GM23338 (cell line): ENCODE measurements around the gene GSTM2. TPM values are rescaled to one million over a fixed set of nuclear protein-coding genes. Genes with fewer than 3 reads are reported as not detected.

Experiments
- ATAC-seq: fragments of 200-7000 bp; cut with Tn5 transposase; 3 replicates; pipeline ENCODE4 v1.9.1; 2020
- DNase-seq: peaks from one replicate; pipeline ENCODE4 v3.0.0-alpha.2; 2015; ENCODE audit warnings: low spot score
- H2AFZ ChIP-seq: fragments of 200-600 bp; sonication (generic); 2 replicates; pipeline ENCODE4 v1.8.0; 2016; ENCODE audit warnings: antibody characterized with exemption, mild to moderate bottlenecking, moderate library complexity
- H3F3A ChIP-seq: fragments of 200-600 bp; sonication (generic); replicated peaks from 2 replicates; pipeline ENCODE4 v1.8.0; 2017; ENCODE audit warnings: antibody characterized with exemption, mixed run types, low read depth
- H3K27ac ChIP-seq: fragments of 200-600 bp; sonication (generic); 2 replicates; pipeline ENCODE4 v1.6.1; 2016; ENCODE audit warnings: low read depth
- H3K27me3 ChIP-seq: fragments of 200-600 bp; sonication (generic); 2 replicates; pipeline ENCODE4 v1.8.0; 2016; ENCODE audit warnings: mild to moderate bottlenecking, mixed run types, moderate library complexity; ENCODE audit not compliant: insufficient read depth
- H3K36me3 ChIP-seq: fragments of 200-600 bp; sonication (generic); 2 replicates; pipeline ENCODE4 v1.8.0; 2016; ENCODE audit warnings: mild to moderate bottlenecking; ENCODE audit not compliant: insufficient read depth
- H3K4me1 ChIP-seq: fragments of 200-600 bp; sonication (generic); 2 replicates; pipeline ENCODE4 v1.8.0; 2016; ENCODE audit warnings: mild to moderate bottlenecking, moderate library complexity; ENCODE audit not compliant: insufficient read depth
- H3K4me2 ChIP-seq: fragments of 200-600 bp; sonication (generic); 2 replicates; pipeline ENCODE4 v1.7.1; 2017; ENCODE audit warnings: mixed run types
- H3K4me3 ChIP-seq: fragments of 200-600 bp; sonication (generic); 2 replicates; pipeline ENCODE4 v1.6.1; 2016; ENCODE audit warnings: mixed run types
- H3K79me2 ChIP-seq: fragments of 200-600 bp; sonication (generic); replicated peaks from 2 replicates; pipeline ENCODE4 v1.8.0; 2017; ENCODE audit warnings: mild to moderate bottlenecking; ENCODE audit not compliant: insufficient read depth
- H3K9me2 ChIP-seq: fragments of 200-600 bp; sonication (generic); 2 replicates; pipeline ENCODE4 v1.8.0; 2017; ENCODE audit not compliant: insufficient read depth
- H4K20me1 ChIP-seq: fragments of 200-600 bp; sonication (generic); replicated peaks from 2 replicates; pipeline ENCODE4 v1.8.0; 2017; ENCODE audit warnings: mild to moderate bottlenecking; ENCODE audit not compliant: insufficient read depth
- H3K27ac Mint-ChIP-seq: 2 replicates; pipeline ENCODE4 v1.8.0; 2020; ENCODE audit warnings: inconsistent platforms, mild to moderate bottlenecking, moderate library complexity, mixed read lengths
- H3K27me3 Mint-ChIP-seq: 3 replicates; pipeline ENCODE4 v1.8.0; 2022; ENCODE audit warnings: low read depth, mild to moderate bottlenecking, moderate library complexity, mixed read lengths, inconsistent platforms; ENCODE audit not compliant: insufficient read depth, poor library complexity
- H3K36me3 Mint-ChIP-seq: 3 replicates; pipeline ENCODE4 v1.8.0; 2021; ENCODE audit warnings: low read depth, mild to moderate bottlenecking, inconsistent platforms, moderate library complexity, mixed read lengths
- H3K4me1 Mint-ChIP-seq: 3 replicates; pipeline ENCODE4 v1.8.0; 2020; ENCODE audit warnings: mild to moderate bottlenecking, inconsistent platforms, mixed read lengths
- H3K4me3 Mint-ChIP-seq: 3 replicates; pipeline ENCODE4 v1.8.0; 2021; ENCODE audit warnings: moderate library complexity, mild to moderate bottlenecking, inconsistent platforms, mixed read lengths
- H3K9me3 Mint-ChIP-seq: 3 replicates; pipeline ENCODE4 v1.8.0; 2020; ENCODE audit warnings: moderate library complexity, mild to moderate bottlenecking, inconsistent platforms, mixed read lengths
- CREB1 ChIP-seq: fragments of 250-450 bp; sonication (Bioruptor Pico); IDR thresholded peaks from 2 replicates; pipeline ENCODE4 v1.5.0; 2020; ENCODE audit warnings: low read depth, mild to moderate bottlenecking, moderate library complexity
- EZH2 ChIP-seq: fragments of 200-600 bp; sonication (generic); IDR thresholded peaks from one replicate; pipeline ENCODE4 v1.8.0; 2017; ENCODE audit warnings: antibody characterized with exemption, mild to moderate bottlenecking, low read depth; ENCODE audit not compliant: unreplicated experiment
- JUNB ChIP-seq: IDR thresholded peaks from one replicate; pipeline ENCODE4 v1.6.1; 2016; ENCODE audit warnings: antibody characterized with exemption; ENCODE audit not compliant: unreplicated experiment
- NANOG ChIP-seq: IDR thresholded peaks from 2 replicates; pipeline ENCODE4 v1.6.1; 2016; ENCODE audit warnings: antibody characterized with exemption, borderline replicate concordance
- POLR2AphosphoS5 ChIP-seq: IDR thresholded peaks from 2 replicates; pipeline ENCODE4 v1.6.1; 2016; ENCODE audit warnings: antibody characterized with exemption, low read depth
- ZNF331 ChIP-seq: fragments of 250-450 bp; sonication (Bioruptor Pico); IDR thresholded peaks from 2 replicates; pipeline ENCODE4 v1.5.0; 2020; ENCODE audit warnings: low read depth, mild to moderate bottlenecking, moderate library complexity
- polyA plus RNA-seq: library from polyadenylated mRNA; unstranded; fragments of >200 nt; fragmentation: Nextera tagmentation; extraction: Ambion mirVana; gene quantifications from 2 replicates; pipeline ENCODE4 v1.2.1, GENCODE V29; 2016
- total RNA-seq: library from RNA; depleted of rRNA; stranded (reverse); fragments of >200 nt; shearing (Covaris generic); gene quantifications from 2 replicates; pipeline ENCODE4 v1.2.3, GENCODE V29; 2014
- TF ChIP-seq, protein P1 (sequence below), 2 experiments: fragments of 200-600 bp in 1 of 2; sonication (generic) in 1 of 2; conservative IDR thresholded peaks; 2 replicates each; pipeline versions ENCODE4 v1.5.1 to v1.6.1; 2016 to 2017; ENCODE audit warnings: antibody characterized with exemption in 2 of 2, low read depth in 2 of 2, mild to moderate bottlenecking in 2 of 2, moderate library complexity in 1 of 2
- TF ChIP-seq, protein P2 (sequence below): fragments of 250-450 bp; sonication (Bioruptor Pico); IDR thresholded peaks from 2 replicates; pipeline ENCODE4 v1.5.0; 2020; ENCODE audit warnings: mild to moderate bottlenecking, moderate library complexity

The GSTM2 gene
- total and polyA plus RNA-seq, 2 experiments from 2014 or later, result 8.9 to 16.0 TPM

- peaks cover 18% of the 10 kb centered on the region for H3K36me3 Mint-ChIP-seq
- H3K36me3 ChIP-seq, result peaks cover 4% of the 10 kb centered on the region; the same call in 1 of the 2 replicates
- H3K27ac ChIP-seq, result no peak overlapping the region
- H3K27me3 ChIP-seq, result no peaks in the 10 kb centered on the region
- no peak overlapping the region for H3K27ac Mint-ChIP-seq
- no peaks in the 10 kb centered on the region for H3K79me2 ChIP-seq
- no peaks in the 10 kb centered on the region for H3K9me2 ChIP-seq
- H3K27me3 Mint-ChIP-seq, result peaks cover 11% of the 10 kb centered on the region
- H2AFZ ChIP-seq, result no peak overlapping the region
- no peak overlapping the region for H3K4me2 ChIP-seq
- no peak overlapping the region for H3K4me3 ChIP-seq
- TF ChIP-seq, protein P1, sequence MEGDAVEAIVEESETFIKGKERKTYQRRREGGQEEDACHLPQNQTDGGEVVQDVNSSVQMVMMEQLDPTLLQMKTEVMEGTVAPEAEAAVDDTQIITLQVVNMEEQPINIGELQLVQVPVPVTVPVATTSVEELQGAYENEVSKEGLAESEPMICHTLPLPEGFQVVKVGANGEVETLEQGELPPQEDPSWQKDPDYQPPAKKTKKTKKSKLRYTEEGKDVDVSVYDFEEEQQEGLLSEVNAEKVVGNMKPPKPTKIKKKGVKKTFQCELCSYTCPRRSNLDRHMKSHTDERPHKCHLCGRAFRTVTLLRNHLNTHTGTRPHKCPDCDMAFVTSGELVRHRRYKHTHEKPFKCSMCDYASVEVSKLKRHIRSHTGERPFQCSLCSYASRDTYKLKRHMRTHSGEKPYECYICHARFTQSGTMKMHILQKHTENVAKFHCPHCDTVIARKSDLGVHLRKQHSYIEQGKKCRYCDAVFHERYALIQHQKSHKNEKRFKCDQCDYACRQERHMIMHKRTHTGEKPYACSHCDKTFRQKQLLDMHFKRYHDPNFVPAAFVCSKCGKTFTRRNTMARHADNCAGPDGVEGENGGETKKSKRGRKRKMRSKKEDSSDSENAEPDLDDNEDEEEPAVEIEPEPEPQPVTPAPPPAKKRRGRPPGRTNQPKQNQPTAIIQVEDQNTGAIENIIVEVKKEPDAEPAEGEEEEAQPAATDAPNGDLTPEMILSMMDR (conservative IDR thresholded peaks at IDR 0.05; ENCODE audit: low read depth in 2 of 2), result no peak
- TF ChIP-seq CREB1 (CRISPR knock-in tag) (no peak), POLR2AphosphoS5 (no peak), JUNB (no peak), EZH2 (no peak), NANOG (no peak), ZNF331 (no peak)
- TF ChIP-seq, protein P2, sequence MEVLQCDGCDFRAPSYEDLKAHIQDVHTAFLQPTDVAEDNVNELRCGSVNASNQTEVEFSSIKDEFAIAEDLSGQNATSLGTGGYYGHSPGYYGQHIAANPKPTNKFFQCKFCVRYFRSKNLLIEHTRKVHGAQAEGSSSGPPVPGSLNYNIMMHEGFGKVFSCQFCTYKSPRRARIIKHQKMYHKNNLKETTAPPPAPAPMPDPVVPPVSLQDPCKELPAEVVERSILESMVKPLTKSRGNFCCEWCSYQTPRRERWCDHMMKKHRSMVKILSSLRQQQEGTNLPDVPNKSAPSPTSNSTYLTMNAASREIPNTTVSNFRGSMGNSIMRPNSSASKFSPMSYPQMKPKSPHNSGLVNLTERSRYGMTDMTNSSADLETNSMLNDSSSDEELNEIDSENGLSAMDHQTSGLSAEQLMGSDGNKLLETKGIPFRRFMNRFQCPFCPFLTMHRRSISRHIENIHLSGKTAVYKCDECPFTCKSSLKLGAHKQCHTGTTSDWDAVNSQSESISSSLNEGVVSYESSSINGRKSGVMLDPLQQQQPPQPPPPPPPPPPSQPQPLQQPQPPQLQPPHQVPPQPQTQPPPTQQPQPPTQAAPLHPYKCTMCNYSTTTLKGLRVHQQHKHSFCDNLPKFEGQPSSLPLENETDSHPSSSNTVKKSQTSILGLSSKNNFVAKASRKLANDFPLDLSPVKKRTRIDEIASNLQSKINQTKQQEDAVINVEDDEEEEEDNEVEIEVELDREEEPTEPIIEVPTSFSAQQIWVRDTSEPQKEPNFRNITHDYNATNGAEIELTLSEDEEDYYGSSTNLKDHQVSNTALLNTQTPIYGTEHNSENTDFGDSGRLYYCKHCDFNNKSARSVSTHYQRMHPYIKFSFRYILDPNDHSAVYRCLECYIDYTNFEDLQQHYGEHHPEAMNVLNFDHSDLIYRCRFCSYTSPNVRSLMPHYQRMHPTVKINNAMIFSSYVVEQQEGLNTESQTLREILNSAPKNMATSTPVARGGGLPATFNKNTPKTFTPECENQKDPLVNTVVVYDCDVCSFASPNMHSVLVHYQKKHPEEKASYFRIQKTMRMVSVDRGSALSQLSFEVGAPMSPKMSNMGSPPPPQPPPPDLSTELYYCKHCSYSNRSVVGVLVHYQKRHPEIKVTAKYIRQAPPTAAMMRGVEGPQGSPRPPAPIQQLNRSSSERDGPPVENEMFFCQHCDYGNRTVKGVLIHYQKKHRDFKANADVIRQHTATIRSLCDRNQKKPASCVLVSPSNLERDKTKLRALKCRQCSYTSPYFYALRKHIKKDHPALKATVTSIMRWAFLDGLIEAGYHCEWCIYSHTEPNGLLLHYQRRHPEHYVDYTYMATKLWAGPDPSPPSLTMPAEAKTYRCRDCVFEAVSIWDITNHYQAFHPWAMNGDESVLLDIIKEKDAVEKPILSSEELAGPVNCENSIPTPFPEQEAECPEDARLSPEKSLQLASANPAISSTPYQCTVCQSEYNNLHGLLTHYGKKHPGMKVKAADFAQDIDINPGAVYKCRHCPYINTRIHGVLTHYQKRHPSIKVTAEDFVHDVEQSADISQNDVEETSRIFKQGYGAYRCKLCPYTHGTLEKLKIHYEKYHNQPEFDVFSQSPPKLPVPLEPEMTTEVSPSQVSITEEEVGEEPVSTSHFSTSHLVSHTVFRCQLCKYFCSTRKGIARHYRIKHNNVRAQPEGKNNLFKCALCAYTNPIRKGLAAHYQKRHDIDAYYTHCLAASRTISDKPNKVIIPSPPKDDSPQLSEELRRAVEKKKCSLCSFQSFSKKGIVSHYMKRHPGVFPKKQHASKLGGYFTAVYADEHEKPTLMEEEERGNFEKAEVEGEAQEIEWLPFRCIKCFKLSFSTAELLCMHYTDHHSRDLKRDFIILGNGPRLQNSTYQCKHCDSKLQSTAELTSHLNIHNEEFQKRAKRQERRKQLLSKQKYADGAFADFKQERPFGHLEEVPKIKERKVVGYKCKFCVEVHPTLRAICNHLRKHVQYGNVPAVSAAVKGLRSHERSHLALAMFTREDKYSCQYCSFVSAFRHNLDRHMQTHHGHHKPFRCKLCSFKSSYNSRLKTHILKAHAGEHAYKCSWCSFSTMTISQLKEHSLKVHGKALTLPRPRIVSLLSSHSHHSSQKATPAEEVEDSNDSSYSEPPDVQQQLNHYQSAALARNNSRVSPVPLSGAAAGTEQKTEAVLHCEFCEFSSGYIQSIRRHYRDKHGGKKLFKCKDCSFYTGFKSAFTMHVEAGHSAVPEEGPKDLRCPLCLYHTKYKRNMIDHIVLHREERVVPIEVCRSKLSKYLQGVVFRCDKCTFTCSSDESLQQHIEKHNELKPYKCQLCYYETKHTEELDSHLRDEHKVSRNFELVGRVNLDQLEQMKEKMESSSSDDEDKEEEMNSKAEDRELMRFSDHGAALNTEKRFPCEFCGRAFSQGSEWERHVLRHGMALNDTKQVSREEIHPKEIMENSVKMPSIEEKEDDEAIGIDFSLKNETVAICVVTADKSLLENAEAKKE (CRISPR knock-in tag), result no peak
- H4K20me1 ChIP-seq, result no peaks in the 10 kb centered on the region
- H3K4me1 ChIP-seq, result peaks cover 10% of the 10 kb centered on the region
- H3F3A ChIP-seq, result 0 out of 2 replicates have a peak, but pooled peaks cover 3% of the 10 kb centered on the region
- H3K9me3 Mint-ChIP-seq, result no peaks in the 10 kb centered on the region
- H3K4me1 Mint-ChIP-seq, result peaks cover 30% of the 10 kb centered on the region
- DNase-seq (no peak), ATAC-seq (no peak)
- H3K4me3 Mint-ChIP-seq, result no peak overlapping the region
Observed at GRCh38 chr1:109632671-109633346, 35.0 kb upstream of the GSTM2 start.
